Lower leg skin (tissue), 4 donors: ENCODE results near the gene LDHAL6B. TPM values are rescaled to one million over a fixed set of nuclear protein-coding genes. Genes with fewer than 3 reads are reported as not detected.
A peak's percentile ranks its signal among the peaks of the same experiment; 100 is the strongest.

Experiments
- DNase-seq, 2 donors: peaks; one replicate each; pipeline ENCODE4 v3.0.0-alpha.2; 2019; ENCODE audit warnings: low spot score in 2 of 2
- H3K4me3 ChIP-seq: fragments of 200-600 bp; sonication (generic); 2 replicates; pipeline ENCODE4 v1.5.1; 2017; ENCODE audit warnings: mild to moderate bottlenecking, low read depth; ENCODE audit not compliant: poor library complexity, severe bottlenecking
- POLR2A ChIP-seq, 2 donors: fragments of 450-650 bp; IDR thresholded peaks; one replicate each; pipeline ENCODE4 v1.6.1; 2016 to 2017; ENCODE audit warnings: antibody characterized with exemption in 2 of 2, mild to moderate bottlenecking in 1 of 2, moderate library complexity in 1 of 2
- WGBS, 2 donors: methylation state at CpG; one replicate each; pipeline ENCODE4 v1.1.5; 2018; 5-methylcytosine and 5-hydroxymethylcytosine counted together
- intact Hi-C: fragments of 100-400 bp; cut with DNase I; formaldehyde crosslinking; loops from one replicate; pipeline ENCODE4 v1.15.0; 2023; ENCODE audit warnings: low total_unique reads
- total RNA-seq, 4 donors: library from RNA; depleted of rRNA; stranded (reverse); fragments of >200 nt; gene quantifications; one replicate each; pipeline ENCODE4 v1.1.0, GENCODE V29; 2016
- TF ChIP-seq, protein P1 (sequence below), 3 donors: fragments of 450-650 bp; IDR thresholded peaks; one replicate each; pipeline ENCODE4 v1.5.1; 2016; ENCODE audit warnings: antibody characterized with exemption in 3 of 3, mild to moderate bottlenecking in 3 of 3, moderate library complexity in 2 of 3

LDHAL6B gene
- total RNA-seq, 4 donors from 2014 or later = not detected

DNA sequence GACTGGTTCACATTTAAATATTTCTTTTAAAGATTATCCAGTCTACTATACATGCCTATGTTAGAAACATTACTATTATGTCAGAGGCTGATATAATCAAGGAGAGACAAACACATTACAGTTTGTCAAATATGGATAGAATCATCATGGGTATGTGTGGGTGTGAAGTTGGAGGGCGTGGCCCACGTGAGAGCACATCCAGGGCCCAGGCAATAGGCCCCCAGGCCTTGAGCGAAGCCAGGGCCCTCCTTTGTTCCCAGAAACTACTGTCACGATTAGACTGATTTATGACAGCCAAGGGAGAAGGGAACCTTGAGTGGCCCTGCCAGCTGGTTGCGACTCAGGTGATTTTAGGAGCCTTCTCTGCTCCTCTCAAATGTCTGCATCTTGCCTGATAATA is 26.9 kb upstream of the LDHAL6B start:
- no peak overlapping the region for H3K4me3 ChIP-seq
- TF ChIP-seq POLR2A (IDR thresholded peaks at IDR 0.05) = no peak
- TF ChIP-seq, protein P1, sequence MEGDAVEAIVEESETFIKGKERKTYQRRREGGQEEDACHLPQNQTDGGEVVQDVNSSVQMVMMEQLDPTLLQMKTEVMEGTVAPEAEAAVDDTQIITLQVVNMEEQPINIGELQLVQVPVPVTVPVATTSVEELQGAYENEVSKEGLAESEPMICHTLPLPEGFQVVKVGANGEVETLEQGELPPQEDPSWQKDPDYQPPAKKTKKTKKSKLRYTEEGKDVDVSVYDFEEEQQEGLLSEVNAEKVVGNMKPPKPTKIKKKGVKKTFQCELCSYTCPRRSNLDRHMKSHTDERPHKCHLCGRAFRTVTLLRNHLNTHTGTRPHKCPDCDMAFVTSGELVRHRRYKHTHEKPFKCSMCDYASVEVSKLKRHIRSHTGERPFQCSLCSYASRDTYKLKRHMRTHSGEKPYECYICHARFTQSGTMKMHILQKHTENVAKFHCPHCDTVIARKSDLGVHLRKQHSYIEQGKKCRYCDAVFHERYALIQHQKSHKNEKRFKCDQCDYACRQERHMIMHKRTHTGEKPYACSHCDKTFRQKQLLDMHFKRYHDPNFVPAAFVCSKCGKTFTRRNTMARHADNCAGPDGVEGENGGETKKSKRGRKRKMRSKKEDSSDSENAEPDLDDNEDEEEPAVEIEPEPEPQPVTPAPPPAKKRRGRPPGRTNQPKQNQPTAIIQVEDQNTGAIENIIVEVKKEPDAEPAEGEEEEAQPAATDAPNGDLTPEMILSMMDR (IDR thresholded peaks at IDR 0.05) = no peak
- DNase-seq = peak in 1 of 2 donors; percentile 12
- intact Hi-C loops = no loop called here
- WGBS, 2 donors = 42 to 56% methylated on average over 5 of the region's 5 CpGs

DNA sequence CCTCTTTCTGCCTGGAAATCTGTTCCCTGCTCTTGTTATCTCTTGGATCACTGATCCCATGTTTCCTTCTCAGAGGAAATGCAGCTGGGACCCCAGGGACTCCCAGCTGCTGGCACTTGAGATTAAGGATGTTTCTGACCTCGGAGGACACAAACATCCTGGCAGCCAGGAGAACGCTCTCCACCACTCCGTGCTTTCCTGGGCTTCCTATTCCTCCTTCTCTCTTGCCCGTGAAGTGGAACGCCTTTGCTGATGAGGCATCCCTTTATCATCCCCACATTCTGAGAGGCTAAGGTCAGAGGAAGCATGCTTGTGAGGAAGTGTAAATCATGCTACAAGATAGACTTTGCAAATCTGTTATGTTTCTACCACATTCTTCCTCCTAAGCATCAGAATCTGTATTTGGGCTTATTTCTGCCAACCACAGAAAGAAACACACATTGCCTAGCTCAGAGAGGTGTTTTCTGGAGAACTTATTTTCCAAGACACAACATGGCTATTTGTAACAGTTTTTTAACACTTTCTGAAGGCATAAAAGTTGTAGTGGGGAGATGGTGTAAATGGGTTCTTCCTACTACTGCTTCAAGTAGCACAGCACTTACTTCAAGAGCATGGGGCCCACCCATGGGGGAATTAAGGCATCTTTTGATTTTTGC is 25.6 kb upstream of the LDHAL6B start:
- TF ChIP-seq, protein P1 (IDR thresholded peaks at IDR 0.05) = no peak
- TF ChIP-seq POLR2A (IDR thresholded peaks at IDR 0.05) = no peak
- H3K4me3 ChIP-seq = no peak overlapping the region
- peak in 1 of 2 donors; percentile 58 for DNase-seq
- intact Hi-C loops = no loop called here
- WGBS, 2 donors = 71 to 79% methylated on average over 5 of the region's 5 CpGs

DNA sequence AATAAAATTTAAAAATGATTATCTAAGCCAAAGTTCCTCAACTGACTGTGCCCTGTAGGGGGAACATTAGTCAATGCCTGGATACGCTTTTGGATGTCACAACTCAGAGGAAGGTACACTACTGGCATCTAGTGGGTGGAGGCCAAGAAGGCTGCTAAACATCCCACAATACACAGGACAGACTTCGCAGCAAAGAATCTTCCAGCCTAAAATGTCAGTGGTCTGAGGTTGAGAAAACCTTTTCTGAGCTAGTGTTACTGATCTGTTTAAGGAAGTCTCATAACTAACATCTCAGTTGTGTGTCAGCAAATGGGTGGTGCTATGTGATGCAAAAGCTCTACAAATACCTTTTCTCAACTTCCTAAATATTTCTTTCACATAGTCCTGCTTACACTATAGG is 20.9 kb upstream of the LDHAL6B start:
- TF ChIP-seq POLR2A (IDR thresholded peaks at IDR 0.05) = no peak
- TF ChIP-seq, protein P1 (IDR thresholded peaks at IDR 0.05) = no peak
- DNase-seq = no peak
- intact Hi-C loops = no loop called here
- WGBS, 2 donors = 88 to 90% methylated on average over 2 of the region's 2 CpGs
- H3K4me3 ChIP-seq = no peak overlapping the region

DNA sequence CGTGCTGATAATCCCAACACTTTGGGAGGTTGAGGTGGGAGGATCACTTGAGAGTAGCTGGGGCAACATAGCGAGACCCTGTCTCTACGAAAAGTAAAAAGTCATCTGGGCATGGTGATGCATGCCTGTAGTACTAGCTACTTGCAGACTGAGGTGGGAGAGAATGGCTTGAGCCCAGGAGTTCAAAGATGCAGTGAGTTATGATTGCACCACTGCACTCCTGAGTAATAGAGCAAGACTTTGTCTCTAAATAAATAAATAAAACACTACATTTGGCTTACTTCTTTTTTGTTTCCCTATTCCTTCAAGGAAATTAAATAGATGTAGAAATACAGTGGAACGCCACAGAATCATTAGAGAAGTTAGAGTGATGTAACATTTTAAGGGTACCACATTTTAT is 20.1 kb upstream of the LDHAL6B start:
- WGBS, 2 donors = 91 to 94% methylated on average over 4 of the region's 4 CpGs
- TF ChIP-seq POLR2A (IDR thresholded peaks at IDR 0.05) = no peak
- TF ChIP-seq, protein P1 (IDR thresholded peaks at IDR 0.05) = no peak
- DNase-seq = no peak
- intact Hi-C loops = no loop called here
- no peak overlapping the region for H3K4me3 ChIP-seq

DNA sequence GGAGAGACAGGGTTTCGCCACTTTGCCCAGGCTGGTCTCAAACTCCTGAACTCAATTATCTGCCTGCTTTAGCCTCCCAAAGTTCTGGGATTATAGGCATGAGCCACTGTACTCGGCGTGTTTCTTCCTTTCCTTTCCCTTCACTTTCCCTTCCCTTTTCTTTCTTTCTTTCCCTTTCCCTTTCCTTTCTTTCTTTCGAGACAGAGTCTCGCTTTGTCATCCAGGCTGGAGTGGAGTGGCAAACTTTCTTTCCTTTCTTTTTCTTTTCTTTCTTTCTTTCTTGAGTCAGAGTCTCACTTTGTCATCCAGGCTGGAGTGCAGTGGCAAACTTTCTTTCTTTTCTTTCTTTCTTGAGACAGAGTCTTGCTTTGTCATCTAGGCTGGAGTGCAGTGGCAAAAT is 17.4 kb upstream of the LDHAL6B start:
- intact Hi-C loops = no loop called here

More for the DNA sequence above, 17.4 kb upstream of the LDHAL6B start:
- DNase-seq = no peak
- TF ChIP-seq, protein P1 (IDR thresholded peaks at IDR 0.05) = no peak
- no peak for TF ChIP-seq POLR2A (IDR thresholded peaks at IDR 0.05)
- H3K4me3 ChIP-seq = no peak overlapping the region
- 92 to 94% methylated on average over 5 of the region's 5 CpGs for WGBS, 2 donors
